HepG2 (cell line): ENCODE measurements around the gene ZNF106. TPM values are rescaled to one million over a fixed set of nuclear protein-coding genes. Genes with fewer than 3 reads are reported as not detected.

Source experiments
- ATAC-seq: fragments of 200-7000 bp; cut with Tn5 transposase; 3 replicates; pipeline ENCODE4 v1.9.1; 2020; ENCODE audit warnings: mild to moderate bottlenecking, moderate library complexity
- BruUV-seq: library from RNA; stranded (reverse); fragments of 400-500 nt; replicated peaks from 2 replicates; lab custom pipeline; 2021; lab: Mats Ljungman, UMichigan
- CTCF ChIA-PET: fragments of 300-600 bp; formaldehyde crosslinking; extraction: SDS; loops from one replicate; lab custom pipeline; 2021; ENCODE audit warnings: low total read pairs, inconsistent platforms, low intra/inter-chr PET ratio; lab: Yijun Ruan, JAX
- POLR2A ChIA-PET: fragments of 350-600 bp; sonication (Branson Sonifier 250); formaldehyde crosslinking; loops from one replicate; lab custom pipeline; 2020; ENCODE audit warnings: antibody characterized with exemption, inconsistent platforms; lab: Yijun Ruan, JAX
- DNase-seq: peaks from one replicate; pipeline ENCODE4 v3.0.0-alpha.2; 2015; ENCODE audit warnings: low spot score
- FAIRE-seq: peaks from 3 replicates; lab custom pipeline; 2011; peaks lifted over from hg19 to GRCh38; lab: Jason Lieb, UNC
- H2AFZ ChIP-seq: one replicate; pipeline ENCODE4 v1.6.1; 2011; ENCODE audit warnings: low read length, inconsistent platforms
- H3K27ac ChIP-seq: fragments of 300-600 bp; 3 replicates; pipeline ENCODE4 v1.8.0; 2011; ENCODE audit warnings: mixed run types, mild to moderate bottlenecking, mixed read lengths, low read length, inconsistent platforms; ENCODE audit not compliant: insufficient read depth; ENCODE audit errors: extremely low read length
- H3K27me3 ChIP-seq, 2 experiments: fragments of 200-600 bp in 1 of 2; 2 replicates in 1 of 2; 3 replicates in 1 of 2; pipeline versions ENCODE4 v1.6.0 to v1.8.0; 2011; ENCODE audit warnings: low read length in 2 of 2, mild to moderate bottlenecking in 2 of 2, moderate library complexity in 2 of 2, inconsistent platforms in 1 of 2; ENCODE audit not compliant: insufficient read depth in 2 of 2, control insufficient read depth in 1 of 2
- H3K36me3 ChIP-seq, 2 experiments: fragments of 200-600 bp in 1 of 2; replicated peaks in 1 of 2; 2 replicates in 1 of 2; 3 replicates in 1 of 2; pipeline versions ENCODE4 v1.5.1 to v1.8.0; 2011; ENCODE audit warnings: low read length in 2 of 2, inconsistent platforms in 1 of 2; ENCODE audit not compliant: insufficient read depth in 2 of 2, control insufficient read depth in 1 of 2
- H3K4me1 ChIP-seq: 2 replicates; pipeline ENCODE4 v1.5.1; 2012; ENCODE audit warnings: low read length, inconsistent platforms; ENCODE audit not compliant: insufficient read depth
- H3K4me2 ChIP-seq: 2 replicates; pipeline ENCODE4 v1.6.0; 2011; ENCODE audit warnings: low read depth, low read length, inconsistent platforms
- H3K4me3 ChIP-seq, 3 experiments: fragments of 200-600 bp in 1 of 3; sonication (generic), shearing (Covaris generic) in 1 of 3; replicated peaks in 1 of 3; 2 replicates each; pipeline ENCODE4 v1.5.1; 2011 to 2016; ENCODE audit warnings: low read length in 3 of 3, inconsistent platforms in 2 of 3, low read depth in 2 of 3, mild to moderate bottlenecking in 2 of 3, control low read depth in 1 of 3, mixed read lengths in 1 of 3; ENCODE audit not compliant: insufficient read depth in 1 of 3
- H3K79me2 ChIP-seq: one replicate; pipeline ENCODE4 v1.6.1; 2011; ENCODE audit warnings: low read length, inconsistent platforms; ENCODE audit not compliant: insufficient read depth
- H3K9ac ChIP-seq: 2 replicates; pipeline ENCODE4 v1.6.0; 2011; ENCODE audit warnings: mild to moderate bottlenecking, low read depth, low read length, inconsistent platforms; ENCODE audit not compliant: insufficient read depth
- H3K9me3 ChIP-seq: 2 replicates; pipeline ENCODE4 v1.5.1; 2012; ENCODE audit warnings: mild to moderate bottlenecking, low read length
- H4K20me1 ChIP-seq: 2 replicates; pipeline ENCODE4 v1.6.0; 2011; ENCODE audit warnings: inconsistent platforms, mild to moderate bottlenecking, low read length, moderate library complexity; ENCODE audit not compliant: insufficient read depth
- AGO2 ChIP-seq: fragments of 200-400 bp; formaldehyde crosslinking; optimal IDR thresholded peaks from 2 replicates; pipeline ENCODE3; 2017; ENCODE audit warnings: mild to moderate bottlenecking, low read depth, low read length, moderate library complexity
- DPF2 ChIP-seq: sonication (generic); formaldehyde crosslinking; IDR thresholded peaks from 2 replicates; pipeline ENCODE4 v1.4.0; 2020; ENCODE audit warnings: mild to moderate bottlenecking, low read depth, missing genetic modification reagents, borderline replicate concordance
- E2F5 ChIP-seq: sonication (generic); formaldehyde crosslinking; conservative IDR thresholded peaks from 2 replicates; pipeline ENCODE4 v1.4.0; 2020; ENCODE audit warnings: missing genetic modification reagents
- JDP2 ChIP-seq: sonication (generic); formaldehyde crosslinking; IDR thresholded peaks from 2 replicates; pipeline ENCODE4 v1.8.1; 2022; ENCODE audit warnings: missing genetic modification reagents, borderline replicate concordance
- KDM5A ChIP-seq: fragments of 200-600 bp; sonication (generic); IDR thresholded peaks from 2 replicates; pipeline ENCODE4 v1.7.0; 2018; ENCODE audit warnings: antibody characterized with exemption, mild to moderate bottlenecking, low read length, borderline replicate concordance
- MEF2D ChIP-seq: sonication (generic); formaldehyde crosslinking; IDR thresholded peaks from 2 replicates; pipeline ENCODE4 v1.5.1; 2020; ENCODE audit warnings: mild to moderate bottlenecking, missing genetic modification reagents
- NCOA2 ChIP-seq: sonication (generic); formaldehyde crosslinking; IDR thresholded peaks from 2 replicates; pipeline ENCODE4 v1.8.0; 2022; ENCODE audit warnings: inconsistent platforms
- NFKB2 ChIP-seq: sonication (generic); formaldehyde crosslinking; IDR thresholded peaks from 2 replicates; pipeline ENCODE4 v1.4.0; 2020; ENCODE audit warnings: missing genetic modification reagents, borderline replicate concordance
- RCOR2 ChIP-seq: IDR thresholded peaks from 2 replicates; pipeline ENCODE4 v1.6.1; 2016; ENCODE audit warnings: missing biosample characterization, missing genetic modification reagents
- TAF15 ChIP-seq: fragments of 200-400 bp; formaldehyde crosslinking; IDR thresholded peaks from one replicate; pipeline ENCODE4 v1.6.1; 2018; ENCODE audit warnings: mild to moderate bottlenecking, low read depth, low read length; ENCODE audit not compliant: poor library complexity, severe bottlenecking
- TP53 ChIP-seq: sonication (generic); formaldehyde crosslinking; conservative IDR thresholded peaks from 2 replicates; pipeline ENCODE4 v1.4.0; 2020; ENCODE audit warnings: missing genetic modification reagents
- ZBTB20 ChIP-seq: sonication (generic); formaldehyde crosslinking; IDR thresholded peaks from 2 replicates; pipeline ENCODE4 v1.8.1; 2023; ENCODE audit warnings: missing genetic modification reagents, low read depth, mild to moderate bottlenecking, borderline replicate concordance
- ZC3H4 ChIP-seq: sonication (generic); formaldehyde crosslinking; IDR thresholded peaks from 2 replicates; pipeline ENCODE4 v1.4.0; 2020; ENCODE audit warnings: missing genetic modification reagents, borderline replicate concordance
- ZNF253 ChIP-seq: sonication (generic); formaldehyde crosslinking; IDR thresholded peaks from 2 replicates; pipeline ENCODE4 v1.8.0; 2022; ENCODE audit warnings: mild to moderate bottlenecking, missing genetic modification reagents, borderline replicate concordance
- ZNF720 ChIP-seq: sonication (generic); formaldehyde crosslinking; IDR thresholded peaks from 2 replicates; pipeline ENCODE4 v1.4.0; 2020; ENCODE audit warnings: missing genetic modification reagents
- ZNF883 ChIP-seq: sonication (generic); formaldehyde crosslinking; IDR thresholded peaks from 2 replicates; pipeline ENCODE4 v1.5.1; 2020; ENCODE audit warnings: mild to moderate bottlenecking, missing genetic modification reagents; ENCODE audit errors: not compliant biosample characterization
- ZXDC ChIP-seq: sonication (generic); formaldehyde crosslinking; IDR thresholded peaks from 2 replicates; pipeline ENCODE4 v1.5.0; 2020; ENCODE audit warnings: mild to moderate bottlenecking, missing genetic modification reagents
- WGBS: methylation state at CpG from one replicate; pipeline ENCODE4 v1.1.6; 2017; ENCODE audit warnings: low lambda C conversion rate; 5-methylcytosine and 5-hydroxymethylcytosine counted together
- in situ Hi-C: cut with HindIII; loops from 2 replicates; pipeline ENCODE4 v1.10.0; 2017; ENCODE audit warnings: low pct_unique_long_range_greater_than_20kb; ENCODE audit not compliant: extremely low pct_ligation_motif_present
- intact Hi-C: fragments of 100-400 bp; cut with micrococcal nuclease; formaldehyde crosslinking; loops from one replicate; pipeline ENCODE4 v1.10.0; 2022; ENCODE audit not compliant: unreplicated experiment
- polyA plus RNA-seq, 8 experiments: library from polyadenylated mRNA; depleted of rRNA in 3 of 8; stranded (reverse) in 7 of 8; unstranded in 1 of 8; fragments of >200 nt; fragmentation: Illumina TruSeq in 4 of 8; extraction: Trizol in 4 of 8; gene quantifications; 2 replicates each; pipeline versions ENCODE4 v1.2.1 to v1.2.3, GENCODE V29; 2011 to 2016; ENCODE audit warnings: low read depth in 4 of 8, missing spikeins in 1 of 8, mixed read lengths in 1 of 8; ENCODE audit not compliant: insufficient read depth in 1 of 8
- total RNA-seq, 5 experiments: library from RNA; depleted of rRNA; stranded (reverse); fragments of >200 nt; fragmentation: Illumina TruSeq; extraction: Trizol; gene quantifications; 2 replicates each; pipeline ENCODE4 v1.2.3, GENCODE V29; 2016; ENCODE audit warnings: low read depth in 1 of 5

ZNF106 gene
- total and polyA plus RNA-seq, 2 of the 13 experiments (the other 11 are each of a cell fraction or from before 2014, with no cell fraction given), result 12.5 to 35.1 TPM

- H2AFZ ChIP-seq, result no peak overlapping the region
- ChIA-PET CTCF (no interaction called here), POLR2A (no interaction called here)
- DNase-seq (no peak), FAIRE-seq (no peak), ATAC-seq (no peak)
- H3K36me3 ChIP-seq, result peaks cover 16 to 65% of the 10 kb centered on the region in 2 experiments
- H3K9ac ChIP-seq, result no peak overlapping the region
- H3K27ac ChIP-seq, result no peak overlapping the region
- H3K4me3 ChIP-seq, result no peak overlapping the region
- H3K79me2 ChIP-seq, result no peaks in the 10 kb centered on the region
- no peaks in the 10 kb centered on the region for H3K9me3 ChIP-seq
- H3K4me2 ChIP-seq, result no peak overlapping the region
- no peaks in the 10 kb centered on the region for H3K4me1 ChIP-seq
- TF ChIP-seq ZBTB20 (CRISPR knock-in tag), result no peak
- TF ChIP-seq TAF15, result no peak
- TF ChIP-seq MEF2D (CRISPR knock-in tag), result no peak
- no peak for TF ChIP-seq NFKB2 (CRISPR knock-in tag)
- no peak for TF ChIP-seq ZNF720 (CRISPR knock-in tag)
- TF ChIP-seq RCOR2 (CRISPR knock-in tag), result no peak
- TF ChIP-seq ZNF253 (CRISPR knock-in tag), result no peak
- no peaks in the 10 kb centered on the region for H3K27me3 ChIP-seq
- no TSS peak for BruUV-seq
- in situ Hi-C loops, result no loop called here
- H4K20me1 ChIP-seq, result no peaks in the 10 kb centered on the region
- 91% methylated on average over 2 of the region's 2 CpGs for WGBS
- intact Hi-C loops, result no loop called here
These were observed 43.3 kb downstream of the ZNF106 start for GRCh38 chr15:42447599-42447998.

- ATAC-seq (no peak), DNase-seq (no peak), FAIRE-seq (no peak)
- H3K4me1 ChIP-seq, result no peaks in the 10 kb centered on the region
- in situ Hi-C loops, result no loop called here
- no peak overlapping the region for H3K9ac ChIP-seq
- no peaks in the 10 kb centered on the region for H3K27me3 ChIP-seq
- no peaks in the 10 kb centered on the region for H4K20me1 ChIP-seq
- ChIA-PET CTCF (no interaction called here), POLR2A (no interaction called here)
- no peak overlapping the region for H3K27ac ChIP-seq
- no peak overlapping the region for H3K4me3 ChIP-seq
- peaks cover 13 to 62% of the 10 kb centered on the region in 2 experiments for H3K36me3 ChIP-seq
- H3K9me3 ChIP-seq, result no peaks in the 10 kb centered on the region
- no peak overlapping the region for H3K4me2 ChIP-seq
- H2AFZ ChIP-seq, result no peak overlapping the region
- BruUV-seq, result no TSS peak
- intact Hi-C loops, result no loop called here
- H3K79me2 ChIP-seq, result no peaks in the 10 kb centered on the region
- TF ChIP-seq ZNF883 (no peak), ZXDC (CRISPR knock-in tag) (no peak), NCOA2 (CRISPR knock-in tag) (no peak), ZC3H4 (CRISPR knock-in tag) (no peak), TP53 (CRISPR knock-in tag) (no peak), DPF2 (CRISPR knock-in tag) (no peak), JDP2 (CRISPR knock-in tag) (no peak), E2F5 (CRISPR knock-in tag) (no peak), KDM5A (no peak), AGO2 (no peak)
These were observed 45.4 kb downstream of the ZNF106 start for GRCh38 chr15:42445551-42445950.
